Measurements from ENCODE around the gene CEP126.
A peak's percentile ranks its signal among the peaks of the same experiment; 100 is the strongest.

CEP126 gene

DNA sequence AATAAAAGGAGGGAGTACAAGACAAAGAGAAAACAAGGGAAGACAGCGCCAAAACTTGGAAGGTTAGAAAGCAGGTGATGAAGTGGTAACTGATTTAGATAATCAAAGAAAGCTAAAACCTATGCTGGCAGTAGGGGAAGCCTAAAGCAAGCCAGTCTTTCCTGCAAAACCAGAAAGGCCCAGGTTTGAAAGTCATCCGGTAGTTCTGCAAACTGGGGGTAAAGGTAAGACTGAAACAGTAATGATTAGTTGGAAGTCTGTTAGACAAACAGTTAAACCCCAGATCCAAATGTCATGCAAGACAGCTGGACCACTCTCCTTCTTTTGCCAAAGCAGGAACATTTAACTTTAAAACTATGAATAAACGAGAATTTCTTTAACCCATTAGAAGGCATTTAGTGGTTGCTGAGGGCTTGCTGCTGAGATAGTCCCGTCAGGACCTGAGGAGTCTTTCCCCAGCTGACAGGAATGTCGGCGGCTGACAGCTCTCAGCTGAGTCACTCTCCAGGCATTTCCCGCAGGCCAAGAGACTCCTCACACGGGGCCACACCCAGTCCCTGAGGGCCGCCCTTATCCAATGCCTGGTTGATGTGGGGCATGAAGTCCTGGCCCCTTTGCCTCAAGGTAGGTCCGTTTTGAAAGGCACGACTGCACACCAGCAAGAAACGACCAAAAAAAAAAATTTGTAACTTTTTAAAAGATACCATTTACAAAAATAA is 96.1 kb downstream of the CEP126 start:
- DNase-seq (ENCODE audit: low spot score), result peak; percentile 95

DNA sequence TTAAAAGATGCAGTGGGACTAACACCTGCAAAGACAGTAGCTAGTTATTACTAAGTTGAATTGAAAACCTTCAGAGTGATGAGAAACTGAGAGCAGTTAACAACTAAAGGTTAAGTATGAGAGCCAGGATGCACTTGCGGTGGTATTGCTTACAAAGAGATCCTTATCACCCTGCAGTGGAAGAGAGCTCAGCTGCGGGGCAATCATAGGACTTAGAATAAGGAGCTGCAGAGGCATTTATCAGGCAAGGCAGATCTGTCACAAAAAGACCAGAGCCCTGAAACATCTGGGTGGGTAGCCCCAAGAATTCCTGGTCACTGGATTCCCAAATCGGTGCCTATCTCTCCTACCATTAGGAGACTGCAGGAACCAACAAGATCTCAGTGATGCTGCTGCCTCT is 98.1 kb downstream of the CEP126 start:
- DNase-seq (ENCODE audit: low spot score), result no peak

DNA sequence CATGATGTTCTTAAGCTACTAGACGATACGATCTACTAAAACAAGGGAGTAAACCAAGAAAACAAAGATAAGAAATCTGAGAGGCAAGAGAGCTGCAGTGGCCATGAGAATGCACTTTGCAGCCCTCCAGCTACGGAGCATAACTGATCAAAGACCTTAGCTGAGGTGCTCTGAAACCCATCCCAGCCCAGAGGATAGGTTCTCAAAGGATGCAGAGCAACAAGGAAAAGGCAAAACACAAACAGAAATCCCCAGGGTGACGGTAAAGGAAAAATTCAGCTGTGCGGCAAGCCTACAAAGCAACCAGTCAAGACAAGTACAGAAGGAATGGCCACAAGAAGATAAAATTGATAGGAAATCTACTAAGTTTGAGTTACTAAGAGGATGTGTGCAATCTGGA is 99.9 kb downstream of the CEP126 start:
- DNase-seq (ENCODE audit: low spot score), result no peak

DNA sequence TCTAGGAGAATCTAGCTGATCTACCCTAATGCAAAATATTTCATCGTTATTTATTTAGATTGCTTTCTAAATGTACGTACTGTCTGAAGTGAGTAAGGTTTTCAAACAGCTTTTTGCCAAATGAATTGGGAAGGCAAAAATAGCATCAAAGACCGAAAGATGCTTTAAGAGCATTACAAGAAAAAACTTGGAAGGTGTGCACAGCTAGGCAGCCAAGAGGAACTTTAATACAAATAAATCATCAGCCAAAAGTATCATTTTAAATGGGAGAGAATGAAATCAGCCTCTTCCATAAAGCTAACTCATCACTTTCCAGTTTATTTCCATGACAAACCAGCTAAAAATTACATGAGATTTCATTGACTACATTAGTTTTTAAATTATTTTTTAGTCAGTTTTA is 102.2 kb downstream of the CEP126 start:
- DNase-seq (ENCODE audit: low spot score), result no peak

DNA sequence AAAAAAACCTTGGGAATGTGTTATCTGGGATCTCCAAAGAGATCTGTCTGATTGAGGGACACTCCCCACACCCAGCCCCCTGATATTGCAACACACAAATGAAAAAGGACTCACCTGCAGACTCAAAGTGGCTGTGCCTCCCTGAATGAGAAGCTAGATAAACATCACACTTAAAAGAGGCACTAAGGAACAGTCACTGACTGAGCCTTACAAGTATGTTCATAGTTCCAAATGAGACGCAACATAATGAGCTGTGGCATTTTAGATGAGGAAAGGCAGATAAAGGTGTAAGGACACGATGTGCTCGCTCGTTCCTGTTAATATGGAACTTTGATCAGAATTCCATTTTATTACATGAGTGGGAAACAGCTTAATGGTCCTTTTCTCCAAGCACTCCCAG is 111.4 kb downstream of the CEP126 start:
- no peak for DNase-seq (ENCODE audit: low spot score)

DNA sequence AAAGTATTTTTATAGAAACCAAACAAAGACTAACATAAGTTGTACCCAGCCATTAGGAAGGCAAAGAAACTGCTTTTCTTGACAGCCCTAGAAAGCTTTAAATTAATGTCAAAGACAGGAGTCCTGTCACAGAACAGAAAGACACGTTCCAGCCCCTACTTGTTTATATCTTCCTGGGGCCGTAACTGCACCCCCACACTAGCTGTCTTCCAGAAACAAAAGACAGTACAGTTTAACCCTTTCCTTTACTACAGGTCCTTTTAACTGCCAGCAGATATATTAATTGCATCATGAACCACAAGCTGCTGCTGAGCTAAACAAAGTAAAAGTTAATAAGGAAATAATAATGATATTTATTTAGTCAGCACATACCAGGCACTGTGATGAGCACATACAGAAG is 112.1 kb downstream of the CEP126 start:
- DNase-seq (ENCODE audit: low spot score), result no peak

DNA sequence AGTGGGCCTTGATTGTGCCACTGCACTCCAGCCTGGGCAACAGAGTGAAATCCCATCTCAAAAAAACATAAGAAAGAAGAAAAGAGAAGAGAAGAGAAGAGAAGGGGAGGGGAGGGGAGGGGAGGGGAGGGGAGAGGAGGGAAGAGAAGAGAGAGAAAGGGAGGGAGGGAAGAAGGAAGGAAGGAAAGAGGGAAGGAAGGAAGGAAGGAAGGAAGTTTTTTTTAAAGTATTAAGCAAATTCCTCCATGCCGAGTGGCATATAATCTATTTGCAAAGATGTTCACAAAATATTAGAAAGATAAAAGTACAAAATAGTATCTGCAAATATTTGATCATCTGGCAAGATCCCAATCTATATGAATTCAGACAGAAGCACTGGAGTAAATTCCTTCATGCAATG is 121.9 kb downstream of the CEP126 start:
- no peak for DNase-seq (ENCODE audit: low spot score)

DNA sequence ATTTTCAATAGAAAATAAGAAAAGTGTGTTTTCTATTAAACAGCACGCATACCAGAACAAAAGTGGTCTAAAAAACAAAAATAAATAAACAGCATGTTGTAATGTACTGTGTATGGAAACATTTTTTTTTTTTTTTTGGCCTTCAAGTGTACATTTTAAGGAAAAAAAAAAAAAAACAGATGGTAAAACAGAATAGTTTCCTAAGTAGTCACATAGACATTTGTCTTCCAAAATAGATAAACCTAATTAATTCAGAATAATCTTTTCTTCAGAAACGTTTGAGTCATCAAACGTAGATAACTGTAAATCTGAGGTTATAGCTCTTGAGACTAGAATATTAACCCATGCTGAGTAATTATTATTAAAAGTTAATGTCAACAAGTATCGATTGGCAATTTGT is 132.0 kb downstream of the CEP126 start:
- no peak for DNase-seq (ENCODE audit: low spot score)

DNA sequence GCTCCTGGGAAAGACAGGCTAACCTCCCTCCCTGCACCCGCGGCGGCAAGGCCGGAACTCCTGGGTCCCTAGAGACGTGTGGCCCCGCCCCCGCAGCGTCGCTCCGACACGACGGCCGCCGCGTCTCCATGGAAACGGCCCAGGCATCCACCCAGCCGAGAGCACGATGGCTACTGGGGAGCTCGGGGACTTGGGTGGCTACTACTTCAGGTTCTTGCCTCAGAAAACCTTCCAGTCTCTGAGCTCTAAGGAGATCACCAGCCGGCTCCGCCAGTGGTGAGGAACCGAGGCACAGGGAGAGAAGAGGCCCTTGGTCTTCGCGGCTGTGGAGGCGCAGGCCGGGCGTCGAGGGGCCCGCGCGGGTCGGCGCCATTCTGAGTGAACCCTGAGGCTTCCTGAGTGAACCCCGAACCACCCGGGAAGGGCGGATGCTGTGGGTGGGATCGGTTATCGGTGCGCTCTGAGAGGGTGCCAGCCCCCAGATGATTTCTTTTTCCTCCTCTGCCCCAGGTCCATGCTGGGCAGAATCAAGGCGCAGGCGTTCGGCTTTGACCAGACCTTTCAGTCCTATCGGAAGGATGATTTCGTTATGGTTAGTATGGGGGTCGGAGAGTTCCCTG is 132.6 kb downstream of the CEP126 start, which contains the start of gene CFAP300:
CFAP300 (plus strand) TSS at position 133 of the 620 bp plus-strand sequence; CDS start at position 167, 34 bp downstream.
- DNase-seq (ENCODE audit: low spot score), result peak; percentile 9

Data from kidney capillary endothelial cell (primary cell).